ENCODE measurements around the gene PPFIA1. TPM values are rescaled to one million over a fixed set of nuclear protein-coding genes. Genes with fewer than 3 reads are reported as not detected.

PPFIA1 gene
- total and polyA plus RNA-seq, 2 of the 13 experiments (the other 11 are each of a cell fraction or from before 2014, with no cell fraction given): 29.9 to 45.2 TPM

DNA sequence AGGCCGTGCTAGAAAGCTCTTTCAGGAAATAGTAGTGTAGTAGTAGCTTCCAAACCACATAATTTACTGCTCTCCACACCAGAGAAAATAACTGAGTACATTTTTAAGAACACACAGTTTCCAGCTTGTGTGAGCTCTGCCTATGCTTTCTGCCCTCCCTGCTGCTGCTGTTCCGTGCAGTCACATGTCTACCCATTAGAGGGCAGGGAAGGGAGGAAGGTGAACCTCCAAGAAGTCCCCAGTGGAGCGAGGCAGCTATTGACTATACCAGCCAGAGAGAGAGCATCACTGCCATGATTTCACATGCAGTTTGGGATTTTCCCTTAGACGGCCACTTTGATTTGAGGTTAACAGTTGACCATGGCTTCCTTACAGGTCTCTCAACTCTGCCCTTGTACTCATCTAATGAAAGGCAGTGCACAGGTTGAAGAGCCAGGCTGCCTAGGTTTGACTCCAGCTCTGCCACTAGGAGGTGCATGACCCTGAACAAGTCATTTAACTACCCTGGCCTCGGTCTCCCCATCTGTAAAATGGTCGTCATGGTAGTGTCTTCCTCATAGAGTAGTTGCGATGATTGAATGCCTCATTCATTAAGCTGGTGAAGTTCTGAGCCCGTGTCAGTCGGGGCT is 108.1 kb downstream of the PPFIA1 start (continued):
- TF ChIP-seq, protein P1, sequence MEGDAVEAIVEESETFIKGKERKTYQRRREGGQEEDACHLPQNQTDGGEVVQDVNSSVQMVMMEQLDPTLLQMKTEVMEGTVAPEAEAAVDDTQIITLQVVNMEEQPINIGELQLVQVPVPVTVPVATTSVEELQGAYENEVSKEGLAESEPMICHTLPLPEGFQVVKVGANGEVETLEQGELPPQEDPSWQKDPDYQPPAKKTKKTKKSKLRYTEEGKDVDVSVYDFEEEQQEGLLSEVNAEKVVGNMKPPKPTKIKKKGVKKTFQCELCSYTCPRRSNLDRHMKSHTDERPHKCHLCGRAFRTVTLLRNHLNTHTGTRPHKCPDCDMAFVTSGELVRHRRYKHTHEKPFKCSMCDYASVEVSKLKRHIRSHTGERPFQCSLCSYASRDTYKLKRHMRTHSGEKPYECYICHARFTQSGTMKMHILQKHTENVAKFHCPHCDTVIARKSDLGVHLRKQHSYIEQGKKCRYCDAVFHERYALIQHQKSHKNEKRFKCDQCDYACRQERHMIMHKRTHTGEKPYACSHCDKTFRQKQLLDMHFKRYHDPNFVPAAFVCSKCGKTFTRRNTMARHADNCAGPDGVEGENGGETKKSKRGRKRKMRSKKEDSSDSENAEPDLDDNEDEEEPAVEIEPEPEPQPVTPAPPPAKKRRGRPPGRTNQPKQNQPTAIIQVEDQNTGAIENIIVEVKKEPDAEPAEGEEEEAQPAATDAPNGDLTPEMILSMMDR (CRISPR knock-in tag; IDR thresholded peaks at IDR 0.05): peak; percentile 32; the same call in 1 of the 2 replicates
- peak; percentile 86 for TF ChIP-seq ZMYM3 (CRISPR knock-in tag; IDR thresholded peaks at IDR 0.05)
- peak; percentile 98 for TF ChIP-seq ZNF629 (CRISPR knock-in tag; conservative IDR thresholded peaks at IDR 0.05)
- no peak for TF ChIP-seq GTF2F1 (IDR thresholded peaks at IDR 0.05; ENCODE audit: low read length)

DNA sequence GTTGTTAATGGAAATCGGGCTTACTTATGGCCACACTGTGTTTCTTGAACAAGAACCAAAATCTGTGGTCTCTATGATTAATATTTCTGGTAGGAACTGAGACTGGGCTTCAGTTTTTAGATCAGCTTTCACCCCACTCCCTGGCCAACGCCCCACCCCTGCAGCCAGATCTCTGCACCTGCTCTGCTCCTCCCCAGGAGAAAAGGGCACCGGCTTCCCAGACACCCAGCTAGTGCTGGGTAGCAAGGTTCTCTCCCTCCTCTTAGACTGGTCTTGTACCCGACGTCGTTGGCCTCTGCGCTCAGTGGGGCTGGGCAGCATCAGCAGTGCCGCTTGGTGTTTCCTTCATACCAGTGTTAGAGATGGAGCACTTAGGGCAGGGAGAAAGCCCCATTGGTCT is 110.9 kb downstream of the PPFIA1 start:
- peaks cover 3% of the 10 kb centered on the region; the same call in 1 of the 2 replicates for H4K20me1 ChIP-seq (ENCODE audit: insufficient read depth, low read length)
- ChIA-PET CTCF (ENCODE audit: low intra/inter-chr PET ratio, low total read pairs) (no interaction called here), POLR2A (no interaction called here)
- no peak overlapping the region for H3K27ac ChIP-seq (ENCODE audit: extremely low read length, insufficient read depth, low read length)
- no peak overlapping the region for H3K4me2 ChIP-seq (ENCODE audit: low read depth, low read length)
- in situ Hi-C loops (cut with HindIII; ENCODE audit: extremely low pct_ligation_motif_present, low pct_unique_long_range_greater_than_20kb): no loop called here
- H3K36me3 ChIP-seq (replicated peaks in 1 of 2; ENCODE audit: control insufficient read depth in 1 of 2, insufficient read depth in 2 of 2, low read length in 2 of 2): peaks cover 16 to 68% of the 10 kb centered on the region in 2 experiments
- no peaks in the 10 kb centered on the region for H3K27me3 ChIP-seq (ENCODE audit: control insufficient read depth in 1 of 2, insufficient read depth in 2 of 2, low read length in 2 of 2)
- no peak for ATAC-seq
- no peak for FAIRE-seq
- no peak overlapping the region for H2AFZ ChIP-seq (ENCODE audit: low read length)
- H3K4me3 ChIP-seq (replicated peaks in 1 of 3; ENCODE audit: insufficient read depth in 1 of 3, low read depth in 2 of 3, low read length in 3 of 3): no peak overlapping the region
- intact Hi-C loops (cut with micrococcal nuclease; ENCODE audit: unreplicated experiment): no loop called here
- BruUV-seq (replicated peaks): no TSS peak
- TF ChIP-seq, protein P2, sequence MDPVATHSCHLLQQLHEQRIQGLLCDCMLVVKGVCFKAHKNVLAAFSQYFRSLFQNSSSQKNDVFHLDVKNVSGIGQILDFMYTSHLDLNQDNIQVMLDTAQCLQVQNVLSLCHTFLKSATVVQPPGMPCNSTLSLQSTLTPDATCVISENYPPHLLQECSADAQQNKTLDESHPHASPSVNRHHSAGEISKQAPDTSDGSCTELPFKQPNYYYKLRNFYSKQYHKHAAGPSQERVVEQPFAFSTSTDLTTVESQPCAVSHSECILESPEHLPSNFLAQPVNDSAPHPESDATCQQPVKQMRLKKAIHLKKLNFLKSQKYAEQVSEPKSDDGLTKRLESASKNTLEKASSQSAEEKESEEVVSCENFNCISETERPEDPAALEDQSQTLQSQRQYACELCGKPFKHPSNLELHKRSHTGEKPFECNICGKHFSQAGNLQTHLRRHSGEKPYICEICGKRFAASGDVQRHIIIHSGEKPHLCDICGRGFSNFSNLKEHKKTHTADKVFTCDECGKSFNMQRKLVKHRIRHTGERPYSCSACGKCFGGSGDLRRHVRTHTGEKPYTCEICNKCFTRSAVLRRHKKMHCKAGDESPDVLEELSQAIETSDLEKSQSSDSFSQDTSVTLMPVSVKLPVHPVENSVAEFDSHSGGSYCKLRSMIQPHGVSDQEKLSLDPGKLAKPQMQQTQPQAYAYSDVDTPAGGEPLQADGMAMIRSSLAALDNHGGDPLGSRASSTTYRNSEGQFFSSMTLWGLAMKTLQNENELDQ (CRISPR knock-in tag; IDR thresholded peaks at IDR 0.05; ENCODE audit: borderline replicate concordance): no peak
- TF ChIP-seq ZFYVE20 (CRISPR knock-in tag; IDR thresholded peaks at IDR 0.05; ENCODE audit: borderline replicate concordance, low read depth) (no peak), RBM22 (optimal IDR thresholded peaks at IDR 0.05; ENCODE audit: low read length) (peak; percentile 17), ZNF235 (CRISPR knock-in tag; IDR thresholded peaks at IDR 0.05; ENCODE audit: borderline replicate concordance) (no peak)
- TF ChIP-seq, protein P3, sequence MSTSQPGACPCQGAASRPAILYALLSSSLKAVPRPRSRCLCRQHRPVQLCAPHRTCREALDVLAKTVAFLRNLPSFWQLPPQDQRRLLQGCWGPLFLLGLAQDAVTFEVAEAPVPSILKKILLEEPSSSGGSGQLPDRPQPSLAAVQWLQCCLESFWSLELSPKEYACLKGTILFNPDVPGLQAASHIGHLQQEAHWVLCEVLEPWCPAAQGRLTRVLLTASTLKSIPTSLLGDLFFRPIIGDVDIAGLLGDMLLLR (CRISPR knock-in tag; IDR thresholded peaks at IDR 0.05): no peak
- no peak for DNase-seq (ENCODE audit: low spot score)
- 98% methylated on average over 8 of the region's 8 CpGs for WGBS (ENCODE audit: low lambda C conversion rate)
- H3K4me1 ChIP-seq (ENCODE audit: insufficient read depth, low read length): no peaks in the 10 kb centered on the region
- H3K9me3 ChIP-seq (ENCODE audit: low read length): no peaks in the 10 kb centered on the region
- H3K9ac ChIP-seq (ENCODE audit: insufficient read depth, low read depth, low read length): no peak overlapping the region
- no peaks in the 10 kb centered on the region for H3K79me2 ChIP-seq (ENCODE audit: insufficient read depth, low read length)

All from HepG2 (cell line).